GM23338 (cell line): ENCODE data around the gene NEK6. TPM values are rescaled to one million over a fixed set of nuclear protein-coding genes. Genes with fewer than 3 reads are reported as not detected.

Experiments
- CREB1 ChIP-seq: fragments of 250-450 bp; sonication (Bioruptor Pico); IDR thresholded peaks from 2 replicates; pipeline ENCODE4 v1.5.0; 2020; ENCODE audit warnings: low read depth, mild to moderate bottlenecking, moderate library complexity
- EZH2 ChIP-seq: fragments of 200-600 bp; sonication (generic); IDR thresholded peaks from one replicate; pipeline ENCODE4 v1.8.0; 2017; ENCODE audit warnings: antibody characterized with exemption, mild to moderate bottlenecking, low read depth; ENCODE audit not compliant: unreplicated experiment
- JUNB ChIP-seq: IDR thresholded peaks from one replicate; pipeline ENCODE4 v1.6.1; 2016; ENCODE audit warnings: antibody characterized with exemption; ENCODE audit not compliant: unreplicated experiment
- REST ChIP-seq: IDR thresholded peaks from one replicate; pipeline ENCODE4 v1.6.1; 2018; ENCODE audit warnings: antibody characterized with exemption; ENCODE audit not compliant: unreplicated experiment
- ZNF331 ChIP-seq: fragments of 250-450 bp; sonication (Bioruptor Pico); IDR thresholded peaks from 2 replicates; pipeline ENCODE4 v1.5.0; 2020; ENCODE audit warnings: low read depth, mild to moderate bottlenecking, moderate library complexity
- ZNF462 ChIP-seq: fragments of 250-450 bp; sonication (Bioruptor Pico); IDR thresholded peaks from 2 replicates; pipeline ENCODE4 v1.5.0; 2020; ENCODE audit warnings: mild to moderate bottlenecking, moderate library complexity
- polyA plus RNA-seq: library from polyadenylated mRNA; unstranded; fragments of >200 nt; fragmentation: Nextera tagmentation; extraction: Ambion mirVana; gene quantifications from 2 replicates; pipeline ENCODE4 v1.2.1, GENCODE V29; 2016
- total RNA-seq: library from RNA; depleted of rRNA; stranded (reverse); fragments of >200 nt; shearing (Covaris generic); gene quantifications from 2 replicates; pipeline ENCODE4 v1.2.3, GENCODE V29; 2014

Gene NEK6
- total and polyA plus RNA-seq, 2 experiments from 2014 or later = 8.1 to 11.2 TPM

GRCh38 chr9:124279531-124280175 is 21.9 kb downstream of the NEK6 start (continued):
- no peak for TF ChIP-seq ZNF462 (CRISPR knock-in tag)
- TF ChIP-seq CREB1 (CRISPR knock-in tag) = no peak
- TF ChIP-seq EZH2 = no peak
- no peak for TF ChIP-seq REST
- TF ChIP-seq JUNB = no peak
- no peak for TF ChIP-seq ZNF331 (CRISPR knock-in tag)
